ENCODE measurements around the gene SYNDIG1L. TPM values are rescaled to one million over a fixed set of nuclear protein-coding genes. Genes with fewer than 3 reads are reported as not detected.

SYNDIG1L gene
- total and polyA plus RNA-seq, 2 of the 4 experiments (the other 2 are of a cell fraction), result not detected

DNA sequence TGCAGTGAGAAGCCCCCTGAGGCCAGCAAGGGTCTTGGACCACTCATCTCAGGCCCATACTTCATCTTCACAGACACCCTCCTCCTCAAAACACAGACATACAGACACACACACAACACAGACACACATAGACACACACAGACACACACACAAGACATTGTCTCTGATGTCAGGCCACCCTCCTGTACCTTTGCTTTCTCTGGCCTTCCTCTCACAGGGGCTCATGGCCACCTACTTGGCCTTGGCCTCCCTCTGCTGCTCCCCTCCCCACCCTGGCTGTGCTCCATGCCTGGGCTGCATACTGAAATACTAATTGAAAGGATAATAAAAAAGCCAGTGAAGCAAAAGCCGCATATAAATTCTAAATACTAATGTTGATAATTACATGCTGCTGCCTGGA lies 1.6 kb upstream of the SYNDIG1L start:
- H3K27ac ChIP-seq (ENCODE audit: insufficient read depth, low read length), result no peak overlapping the region
- no peak overlapping the region for H2BK20ac ChIP-seq (ENCODE audit: low read depth, low read length)
- DNase-seq (no peak), ATAC-seq (ENCODE audit: low read depth) (no peak)
- no peak overlapping the region for H2BK15ac ChIP-seq (ENCODE audit: low read depth, low read length)
- no peak overlapping the region for H4K8ac ChIP-seq (ENCODE audit: low read depth in 2 of 2, low read length in 2 of 2)
- H3K9me1 ChIP-seq (ENCODE audit: insufficient read depth, low read length), result no peaks in the 10 kb centered on the region
- no peak overlapping the region for H4K5ac ChIP-seq (ENCODE audit: low read depth, low read length)
- no peak overlapping the region for H3K9ac ChIP-seq (ENCODE audit: low read depth, low read length)
- intact Hi-C loops (cut with micrococcal nuclease), result no loop called here
- H4K20me1 ChIP-seq (ENCODE audit: insufficient read depth, low read length), result no peaks in the 10 kb centered on the region
- no peaks in the 10 kb centered on the region for H3K9me3 ChIP-seq (ENCODE audit: control insufficient read depth, insufficient read depth, low read length)
- dilution Hi-C loops (cut with HindIII; ENCODE audit: low sequenced_read_pairs, unreplicated experiment), result no loop called here
- no peak overlapping the region for H3K18ac ChIP-seq (ENCODE audit: low read depth, low read length)
- no peaks in the 10 kb centered on the region for H3K4me1 ChIP-seq (ENCODE audit: control insufficient read depth, insufficient read depth, low read length)
- H3K4me3 ChIP-seq (ENCODE audit: insufficient read depth, low read depth, low read length), result no peak overlapping the region
- no peaks in the 10 kb centered on the region for H3K36me3 ChIP-seq (ENCODE audit: control insufficient read depth, insufficient read depth, low read length)
- no peaks in the 10 kb centered on the region for H3K79me1 ChIP-seq (ENCODE audit: low read depth in 1 of 2, low read length in 2 of 2)
- no peak overlapping the region for H2AFZ ChIP-seq (replicated peaks; ENCODE audit: low read length, poor library complexity)
- H3K56ac ChIP-seq (ENCODE audit: extremely low read depth, insufficient read depth, low read length), result no peak overlapping the region
- TF ChIP-seq RAD21 (IDR thresholded peaks at IDR 0.05; ENCODE audit: low read length) (no peak), ELK1 (IDR thresholded peaks at IDR 0.05; ENCODE audit: borderline replicate concordance, low read depth, low read length) (no peak), MAZ (IDR thresholded peaks at IDR 0.05; ENCODE audit: borderline replicate concordance, low read depth, low read length) (no peak), MAFK (IDR thresholded peaks at IDR 0.05; ENCODE audit: low read depth, low read length) (no peak), NFE2L2 (IDR thresholded peaks at IDR 0.05; ENCODE audit: low read depth, low read length) (no peak), CEBPB (IDR thresholded peaks at IDR 0.05; ENCODE audit: low read depth, low read length) (no peak), BHLHE40 (IDR thresholded peaks at IDR 0.05; ENCODE audit: low read depth, low read length) (no peak), SMC3 (IDR thresholded peaks at IDR 0.05; ENCODE audit: low read depth, low read length) (no peak)
- TF ChIP-seq, protein P1, sequence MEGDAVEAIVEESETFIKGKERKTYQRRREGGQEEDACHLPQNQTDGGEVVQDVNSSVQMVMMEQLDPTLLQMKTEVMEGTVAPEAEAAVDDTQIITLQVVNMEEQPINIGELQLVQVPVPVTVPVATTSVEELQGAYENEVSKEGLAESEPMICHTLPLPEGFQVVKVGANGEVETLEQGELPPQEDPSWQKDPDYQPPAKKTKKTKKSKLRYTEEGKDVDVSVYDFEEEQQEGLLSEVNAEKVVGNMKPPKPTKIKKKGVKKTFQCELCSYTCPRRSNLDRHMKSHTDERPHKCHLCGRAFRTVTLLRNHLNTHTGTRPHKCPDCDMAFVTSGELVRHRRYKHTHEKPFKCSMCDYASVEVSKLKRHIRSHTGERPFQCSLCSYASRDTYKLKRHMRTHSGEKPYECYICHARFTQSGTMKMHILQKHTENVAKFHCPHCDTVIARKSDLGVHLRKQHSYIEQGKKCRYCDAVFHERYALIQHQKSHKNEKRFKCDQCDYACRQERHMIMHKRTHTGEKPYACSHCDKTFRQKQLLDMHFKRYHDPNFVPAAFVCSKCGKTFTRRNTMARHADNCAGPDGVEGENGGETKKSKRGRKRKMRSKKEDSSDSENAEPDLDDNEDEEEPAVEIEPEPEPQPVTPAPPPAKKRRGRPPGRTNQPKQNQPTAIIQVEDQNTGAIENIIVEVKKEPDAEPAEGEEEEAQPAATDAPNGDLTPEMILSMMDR (conservative IDR thresholded peaks at IDR 0.05; ENCODE audit: low read depth, low read length), result no peak
- no peak overlapping the region for H4K91ac ChIP-seq (ENCODE audit: insufficient read depth, low read depth, low read length)
- no peak overlapping the region for H3K23ac ChIP-seq (ENCODE audit: low read depth, low read length)
- H2BK5ac ChIP-seq (ENCODE audit: low read depth, low read length, poor library complexity, severe bottlenecking), result no peak overlapping the region
- H3K27me3 ChIP-seq (ENCODE audit: control insufficient read depth, insufficient read depth, low read length), result peaks cover 65% of the 10 kb centered on the region
- no CpG with 5 or more reads among the region's 1 CpG for WGBS, 2 experiments (ENCODE audit: extremely low coverage in 2 of 2, insufficient read length in 1 of 2)
- no peak overlapping the region for H2AK5ac ChIP-seq (ENCODE audit: low read depth, low read length)
- no peak overlapping the region for H2BK120ac ChIP-seq (ENCODE audit: low read depth, low read length)
- H3K4me2 ChIP-seq (ENCODE audit: low read depth, low read length), result no peak overlapping the region
- no TSS peak for BruUV-seq (replicated peaks)
- CTCF ChIA-PET, result no interaction called here
- POLR2A ChIA-PET (ENCODE audit: unreplicated experiment), result no interaction called here
- H3K14ac ChIP-seq (replicated peaks; ENCODE audit: low read depth, low read length), result no peak overlapping the region
- H2AK9ac ChIP-seq (replicated peaks; ENCODE audit: low read depth, low read length, poor library complexity), result no peak overlapping the region
- no peak overlapping the region for H3K4ac ChIP-seq (ENCODE audit: low read depth, low read length)
- in situ Hi-C loops (cut with MboI; ENCODE audit: low sequenced_read_pairs), result no loop called here
